SK-N-SH (cell line): ENCODE measurements around the gene RMDN2. TPM values are rescaled to one million over a fixed set of nuclear protein-coding genes. Genes with fewer than 3 reads are reported as not detected.

Experiments used
- CTCF ChIA-PET: fragments of 300-600, 350-600 bp; formaldehyde crosslinking; extraction: SDS; loops from one replicate; lab custom pipeline; 2021; lab: Yijun Ruan, JAX
- POLR2A ChIA-PET: fragments of 350-600 bp; sonication (Branson Sonifier 250); formaldehyde crosslinking; extraction: SDS; loops from one replicate; lab custom pipeline; 2020; ENCODE audit warnings: antibody characterized with exemption, inconsistent platforms; lab: Yijun Ruan, JAX
- DNase-seq: peaks from one replicate; pipeline ENCODE4 v3.0.0; 2012
- H2AFZ ChIP-seq: fragments of 200-600 bp; sonication (generic); 2 replicates; pipeline ENCODE4 v1.8.1; 2016; ENCODE audit warnings: antibody characterized with exemption, mild to moderate bottlenecking, low read depth
- H3F3A ChIP-seq: fragments of 200-600 bp; sonication (generic); replicated peaks from 2 replicates; pipeline ENCODE3; 2016; ENCODE audit warnings: antibody characterized with exemption, mild to moderate bottlenecking; ENCODE audit not compliant: insufficient read depth
- H3K27ac ChIP-seq, 2 experiments: fragments of 200-500 bp in 1 of 2; fragments of 200-600 bp in 1 of 2; sonication (Bioruptor generic) in 1 of 2; sonication (generic), shearing (Covaris generic) in 1 of 2; 2 replicates each; pipeline versions ENCODE4 v1.5.1 to v1.6.1; 2014 to 2016; ENCODE audit warnings: low read depth in 2 of 2, inconsistent platforms in 1 of 2, low read length in 1 of 2, mild to moderate bottlenecking in 1 of 2, mixed read lengths in 1 of 2
- H3K27me3 ChIP-seq: fragments of 200-600 bp; sonication (generic), shearing (Covaris generic); 2 replicates; pipeline ENCODE4 v1.6.1; 2016; ENCODE audit warnings: mixed run types; ENCODE audit not compliant: insufficient read depth
- H3K36me3 ChIP-seq, 2 experiments: fragments of 200-500 bp in 1 of 2; fragments of 200-600 bp in 1 of 2; sonication (Bioruptor generic) in 1 of 2; sonication (generic) in 1 of 2; replicated peaks in 1 of 2; 2 replicates each; pipeline versions ENCODE3 to v1.5.1; 2014 to 2016; ENCODE audit warnings: low read length in 1 of 2, mild to moderate bottlenecking in 1 of 2; ENCODE audit not compliant: insufficient read depth in 2 of 2, control insufficient read depth in 1 of 2
- H3K4me1 ChIP-seq, 2 experiments: fragments of 200-500 bp in 1 of 2; fragments of 200-600 bp in 1 of 2; sonication (Bioruptor generic) in 1 of 2; sonication (generic), shearing (Covaris generic) in 1 of 2; 2 replicates each; pipeline versions ENCODE4 v1.5.1 to v1.6.1; 2014 to 2016; ENCODE audit warnings: low read depth in 1 of 2, low read length in 1 of 2, mixed run types in 1 of 2; ENCODE audit not compliant: insufficient read depth in 2 of 2, control insufficient read depth in 1 of 2
- H3K4me2 ChIP-seq: fragments of 200-600 bp; sonication (generic), shearing (Covaris generic); 2 replicates; pipeline ENCODE4 v1.6.1; 2017; ENCODE audit warnings: mixed run types
- H3K4me3 ChIP-seq, 2 experiments: fragments of 200-500 bp in 1 of 2; fragments of 200-600 bp in 1 of 2; sonication (Bioruptor generic) in 1 of 2; sonication (generic), shearing (Covaris generic) in 1 of 2; 2 replicates each; pipeline versions ENCODE4 v1.5.1 to v1.8.1; 2014 to 2016; ENCODE audit warnings: low read depth in 2 of 2, inconsistent platforms in 1 of 2, low read length in 1 of 2, mild to moderate bottlenecking in 1 of 2, mixed read lengths in 1 of 2, moderate library complexity in 1 of 2
- H3K79me2 ChIP-seq: fragments of 200-600 bp; sonication (generic); 2 replicates; pipeline ENCODE4 v1.8.1; 2017; ENCODE audit warnings: mild to moderate bottlenecking; ENCODE audit not compliant: insufficient read depth
- H3K9ac ChIP-seq: fragments of 200-600 bp; sonication (generic); 2 replicates; pipeline ENCODE4 v1.6.1; 2017; ENCODE audit warnings: mixed run types
- H3K9me2 ChIP-seq: fragments of 200-600 bp; sonication (generic); 2 replicates; pipeline ENCODE4 v1.6.1; 2017; ENCODE audit warnings: mixed run types
- H3K9me3 ChIP-seq: fragments of 200-600 bp; sonication (generic); 2 replicates; pipeline ENCODE4 v1.6.1; 2017; ENCODE audit warnings: mixed run types, mild to moderate bottlenecking, moderate library complexity
- H4K20me1 ChIP-seq: fragments of 200-600 bp; sonication (generic); 2 replicates; pipeline ENCODE4 v1.6.1; 2017; ENCODE audit warnings: mild to moderate bottlenecking, mixed run types; ENCODE audit not compliant: insufficient read depth
- ELF1 ChIP-seq: IDR thresholded peaks from 2 replicates; pipeline ENCODE4 v1.4.0; 2012
- FOXM1 ChIP-seq: IDR thresholded peaks from 2 replicates; pipeline ENCODE4 v1.4.0; 2012; ENCODE audit warnings: low read depth, mild to moderate bottlenecking
- GATA2 ChIP-seq: sonication (generic); formaldehyde crosslinking; IDR thresholded peaks from 2 replicates; pipeline ENCODE4 v1.5.0; 2020; ENCODE audit warnings: mild to moderate bottlenecking, missing genetic modification reagents
- MXI1 ChIP-seq: IDR thresholded peaks from 2 replicates; pipeline ENCODE4 v1.6.1; 2012; ENCODE audit warnings: mild to moderate bottlenecking, low read depth, low read length, improper control_type of control experiment
- NRF1 ChIP-seq: IDR thresholded peaks from 2 replicates; pipeline ENCODE4 v1.6.1; 2012; ENCODE audit warnings: low read depth, mild to moderate bottlenecking, low read length
- RAD21 ChIP-seq: IDR thresholded peaks from 2 replicates; pipeline ENCODE4 v1.6.1; 2012; ENCODE audit warnings: mild to moderate bottlenecking, low read length
- RCOR1 ChIP-seq: fragments of 150-350 bp; IDR thresholded peaks from 2 replicates; pipeline ENCODE4 v1.6.1; 2017; ENCODE audit warnings: antibody characterized with exemption, low read length
- RFX5 ChIP-seq: IDR thresholded peaks from 2 replicates; pipeline ENCODE4 v1.6.1; 2012; ENCODE audit warnings: mild to moderate bottlenecking, improper control_type of control experiment, low read length
- SMC3 ChIP-seq: IDR thresholded peaks from 2 replicates; pipeline ENCODE4 v1.6.1; 2012; ENCODE audit warnings: low read depth, low read length, improper control_type of control experiment
- USF1 ChIP-seq: IDR thresholded peaks from 2 replicates; pipeline ENCODE4 v1.4.0; 2012; ENCODE audit warnings: low read depth, borderline replicate concordance
- USF2 ChIP-seq: fragments of 150-350 bp; IDR thresholded peaks from 2 replicates; pipeline ENCODE4 v1.6.1; 2017; ENCODE audit warnings: antibody characterized with exemption, low read length, low read depth, borderline replicate concordance
- WGBS: methylation state at CpG from one replicate; pipeline ENCODE4 v1.1.6; 2017; ENCODE audit warnings: low lambda C conversion rate; 5-methylcytosine and 5-hydroxymethylcytosine counted together
- polyA plus RNA-seq, 3 experiments: library from polyadenylated mRNA; depleted of rRNA; stranded (reverse); fragments of >200 nt; gene quantifications; 2 replicates each; pipeline ENCODE4 v1.2.3, GENCODE V29; 2012
- TF ChIP-seq, protein P1 (sequence below): fragments of 200-600 bp; sonication (generic); IDR thresholded peaks from 2 replicates; pipeline ENCODE4 v1.6.1; 2017; ENCODE audit warnings: antibody characterized with exemption, mild to moderate bottlenecking, moderate library complexity
- TF ChIP-seq, protein P2 (sequence below): IDR thresholded peaks from 2 replicates; pipeline ENCODE4 v1.6.1; 2012; ENCODE audit warnings: mild to moderate bottlenecking, low read depth, low read length, moderate library complexity
- TF ChIP-seq, protein P3 (sequence below): IDR thresholded peaks from 2 replicates; pipeline ENCODE4 v1.4.0; 2012; ENCODE audit warnings: low read depth

The RMDN2 gene
- polyA plus RNA-seq, 1 of the 3 experiments (the other 2 are of a cell fraction) = 7.3 TPM

DNA sequence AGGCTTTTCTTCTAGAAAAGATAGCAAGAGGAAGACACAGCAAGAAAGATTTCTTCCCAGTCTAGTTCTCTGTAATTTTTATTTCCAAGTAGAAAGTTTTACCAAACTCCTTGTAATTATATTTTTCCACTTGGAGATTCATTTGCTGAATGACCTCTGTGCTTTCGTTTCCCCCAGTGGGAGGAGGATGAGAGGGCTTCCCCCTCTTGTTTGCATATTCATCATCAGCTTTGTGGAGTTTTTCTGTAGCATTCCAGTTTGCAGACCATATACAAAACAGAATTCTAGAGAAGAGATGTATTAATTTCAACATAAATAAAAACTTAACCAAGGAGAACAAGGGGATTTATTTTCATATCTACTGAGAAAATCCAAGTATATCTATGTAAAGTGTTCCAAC is 51.3 kb downstream of the RMDN2 start:
- CTCF ChIA-PET = interaction anchor here (0.6 to 1.5 kb wide), 3 partner anchors 10 to 298 kb away, joined by 3 to 5 read pairs (median 4); no protein-coding TSS in a partner anchor
- H3K4me2 ChIP-seq = no peak overlapping the region

More for the DNA sequence above, 51.3 kb downstream of the RMDN2 start:
- Histone ChIP-seq H3K4me1 (no peaks in the 10 kb centered on the region), H2AFZ (no peak overlapping the region), H4K20me1 (no peaks in the 10 kb centered on the region), H3K79me2 (no peaks in the 10 kb centered on the region), H3K9me2 (no peaks in the 10 kb centered on the region), H3K9me3 (no peaks in the 10 kb centered on the region), H3K4me3 (no peak overlapping the region), H3K27ac (no peak overlapping the region), H3K36me3 (peaks cover 0 to 19% of the 10 kb centered on the region in 2 experiments), H3F3A (no peaks in the 10 kb centered on the region), H3K27me3 (no peaks in the 10 kb centered on the region), H3K9ac (no peak overlapping the region)
- DNase-seq = no peak
- POLR2A ChIA-PET = no interaction called here
- 100% methylated on average over 1 of the region's 1 CpG for WGBS
- no peak for TF ChIP-seq SMC3
- no peak for TF ChIP-seq FOXM1
- no peak for TF ChIP-seq GATA2 (CRISPR knock-in tag)
- TF ChIP-seq, protein P1, sequence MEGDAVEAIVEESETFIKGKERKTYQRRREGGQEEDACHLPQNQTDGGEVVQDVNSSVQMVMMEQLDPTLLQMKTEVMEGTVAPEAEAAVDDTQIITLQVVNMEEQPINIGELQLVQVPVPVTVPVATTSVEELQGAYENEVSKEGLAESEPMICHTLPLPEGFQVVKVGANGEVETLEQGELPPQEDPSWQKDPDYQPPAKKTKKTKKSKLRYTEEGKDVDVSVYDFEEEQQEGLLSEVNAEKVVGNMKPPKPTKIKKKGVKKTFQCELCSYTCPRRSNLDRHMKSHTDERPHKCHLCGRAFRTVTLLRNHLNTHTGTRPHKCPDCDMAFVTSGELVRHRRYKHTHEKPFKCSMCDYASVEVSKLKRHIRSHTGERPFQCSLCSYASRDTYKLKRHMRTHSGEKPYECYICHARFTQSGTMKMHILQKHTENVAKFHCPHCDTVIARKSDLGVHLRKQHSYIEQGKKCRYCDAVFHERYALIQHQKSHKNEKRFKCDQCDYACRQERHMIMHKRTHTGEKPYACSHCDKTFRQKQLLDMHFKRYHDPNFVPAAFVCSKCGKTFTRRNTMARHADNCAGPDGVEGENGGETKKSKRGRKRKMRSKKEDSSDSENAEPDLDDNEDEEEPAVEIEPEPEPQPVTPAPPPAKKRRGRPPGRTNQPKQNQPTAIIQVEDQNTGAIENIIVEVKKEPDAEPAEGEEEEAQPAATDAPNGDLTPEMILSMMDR = no peak
- TF ChIP-seq USF1 = no peak
- no peak for TF ChIP-seq RFX5
- TF ChIP-seq, protein P2, sequence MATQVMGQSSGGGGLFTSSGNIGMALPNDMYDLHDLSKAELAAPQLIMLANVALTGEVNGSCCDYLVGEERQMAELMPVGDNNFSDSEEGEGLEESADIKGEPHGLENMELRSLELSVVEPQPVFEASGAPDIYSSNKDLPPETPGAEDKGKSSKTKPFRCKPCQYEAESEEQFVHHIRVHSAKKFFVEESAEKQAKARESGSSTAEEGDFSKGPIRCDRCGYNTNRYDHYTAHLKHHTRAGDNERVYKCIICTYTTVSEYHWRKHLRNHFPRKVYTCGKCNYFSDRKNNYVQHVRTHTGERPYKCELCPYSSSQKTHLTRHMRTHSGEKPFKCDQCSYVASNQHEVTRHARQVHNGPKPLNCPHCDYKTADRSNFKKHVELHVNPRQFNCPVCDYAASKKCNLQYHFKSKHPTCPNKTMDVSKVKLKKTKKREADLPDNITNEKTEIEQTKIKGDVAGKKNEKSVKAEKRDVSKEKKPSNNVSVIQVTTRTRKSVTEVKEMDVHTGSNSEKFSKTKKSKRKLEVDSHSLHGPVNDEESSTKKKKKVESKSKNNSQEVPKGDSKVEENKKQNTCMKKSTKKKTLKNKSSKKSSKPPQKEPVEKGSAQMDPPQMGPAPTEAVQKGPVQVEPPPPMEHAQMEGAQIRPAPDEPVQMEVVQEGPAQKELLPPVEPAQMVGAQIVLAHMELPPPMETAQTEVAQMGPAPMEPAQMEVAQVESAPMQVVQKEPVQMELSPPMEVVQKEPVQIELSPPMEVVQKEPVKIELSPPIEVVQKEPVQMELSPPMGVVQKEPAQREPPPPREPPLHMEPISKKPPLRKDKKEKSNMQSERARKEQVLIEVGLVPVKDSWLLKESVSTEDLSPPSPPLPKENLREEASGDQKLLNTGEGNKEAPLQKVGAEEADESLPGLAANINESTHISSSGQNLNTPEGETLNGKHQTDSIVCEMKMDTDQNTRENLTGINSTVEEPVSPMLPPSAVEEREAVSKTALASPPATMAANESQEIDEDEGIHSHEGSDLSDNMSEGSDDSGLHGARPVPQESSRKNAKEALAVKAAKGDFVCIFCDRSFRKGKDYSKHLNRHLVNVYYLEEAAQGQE = no peak
- TF ChIP-seq NRF1 = no peak
- no peak for TF ChIP-seq ELF1
- TF ChIP-seq RCOR1 = no peak
- no peak for TF ChIP-seq RAD21
- TF ChIP-seq, protein P3, sequence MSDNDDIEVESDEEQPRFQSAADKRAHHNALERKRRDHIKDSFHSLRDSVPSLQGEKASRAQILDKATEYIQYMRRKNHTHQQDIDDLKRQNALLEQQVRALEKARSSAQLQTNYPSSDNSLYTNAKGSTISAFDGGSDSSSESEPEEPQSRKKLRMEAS = no peak
- TF ChIP-seq MXI1 = no peak
- no peak for TF ChIP-seq USF2
